B cell (primary cell): Measurements from ENCODE around the gene PARP12.

Experiments
- EZH2 ChIP-seq: IDR thresholded peaks from 2 replicates; pipeline ENCODE4 v1.6.1; 2012; ENCODE audit warnings: borderline replicate concordance, low read depth, mild to moderate bottlenecking, moderate library complexity, low read length; ENCODE audit not compliant: insufficient read depth, poor library complexity, severe bottlenecking
- TF ChIP-seq, protein P1 (sequence below): fragments of 200-600 bp; IDR thresholded peaks from one replicate; pipeline ENCODE4 v1.8.0; 2022; ENCODE audit warnings: antibody characterized with exemption, mild to moderate bottlenecking

DNA sequence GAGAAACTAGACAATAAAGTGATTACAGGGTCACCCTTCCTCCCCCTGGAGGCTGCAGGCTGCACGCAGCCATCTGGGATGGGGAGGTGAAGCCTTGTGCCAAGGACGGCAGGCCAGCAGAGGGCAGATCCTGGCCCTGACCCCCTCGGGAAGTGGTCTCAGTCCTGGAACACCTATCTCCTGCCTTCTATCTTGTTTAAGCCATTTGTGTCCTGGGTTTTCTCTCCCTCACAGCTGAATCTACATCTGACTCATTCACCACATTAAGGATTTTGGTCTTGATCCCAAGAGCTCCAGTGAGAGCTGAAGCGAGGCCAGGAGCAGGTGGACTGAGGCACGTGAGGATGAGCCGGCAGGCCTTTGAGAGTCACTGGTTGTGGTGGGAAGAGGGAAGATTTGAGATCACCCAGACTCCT is 16.4 kb upstream of the PARP12 start:
- TF ChIP-seq, protein P1, sequence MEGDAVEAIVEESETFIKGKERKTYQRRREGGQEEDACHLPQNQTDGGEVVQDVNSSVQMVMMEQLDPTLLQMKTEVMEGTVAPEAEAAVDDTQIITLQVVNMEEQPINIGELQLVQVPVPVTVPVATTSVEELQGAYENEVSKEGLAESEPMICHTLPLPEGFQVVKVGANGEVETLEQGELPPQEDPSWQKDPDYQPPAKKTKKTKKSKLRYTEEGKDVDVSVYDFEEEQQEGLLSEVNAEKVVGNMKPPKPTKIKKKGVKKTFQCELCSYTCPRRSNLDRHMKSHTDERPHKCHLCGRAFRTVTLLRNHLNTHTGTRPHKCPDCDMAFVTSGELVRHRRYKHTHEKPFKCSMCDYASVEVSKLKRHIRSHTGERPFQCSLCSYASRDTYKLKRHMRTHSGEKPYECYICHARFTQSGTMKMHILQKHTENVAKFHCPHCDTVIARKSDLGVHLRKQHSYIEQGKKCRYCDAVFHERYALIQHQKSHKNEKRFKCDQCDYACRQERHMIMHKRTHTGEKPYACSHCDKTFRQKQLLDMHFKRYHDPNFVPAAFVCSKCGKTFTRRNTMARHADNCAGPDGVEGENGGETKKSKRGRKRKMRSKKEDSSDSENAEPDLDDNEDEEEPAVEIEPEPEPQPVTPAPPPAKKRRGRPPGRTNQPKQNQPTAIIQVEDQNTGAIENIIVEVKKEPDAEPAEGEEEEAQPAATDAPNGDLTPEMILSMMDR: no peak
- no peak for TF ChIP-seq EZH2
